Measurements from ENCODE around the gene RFLNA. TPM values are rescaled to one million over a fixed set of nuclear protein-coding genes. Genes with fewer than 3 reads are reported as not detected.

The RFLNA gene, protein sequence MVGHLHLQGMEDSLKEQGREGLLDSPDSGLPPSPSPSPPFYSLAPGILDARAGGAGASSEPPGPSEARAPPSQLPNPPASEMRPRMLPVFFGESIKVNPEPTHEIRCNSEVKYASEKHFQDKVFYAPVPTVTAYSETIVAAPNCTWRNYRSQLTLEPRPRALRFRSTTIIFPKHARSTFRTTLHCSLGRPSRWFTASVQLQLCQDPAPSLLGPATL
- 1 to 10 TPM in 1 of 4 donors, under 1 TPM in 2, not detected in 1; 0.38 to 1.2 (median 0.91) TPM for total RNA-seq

DNA sequence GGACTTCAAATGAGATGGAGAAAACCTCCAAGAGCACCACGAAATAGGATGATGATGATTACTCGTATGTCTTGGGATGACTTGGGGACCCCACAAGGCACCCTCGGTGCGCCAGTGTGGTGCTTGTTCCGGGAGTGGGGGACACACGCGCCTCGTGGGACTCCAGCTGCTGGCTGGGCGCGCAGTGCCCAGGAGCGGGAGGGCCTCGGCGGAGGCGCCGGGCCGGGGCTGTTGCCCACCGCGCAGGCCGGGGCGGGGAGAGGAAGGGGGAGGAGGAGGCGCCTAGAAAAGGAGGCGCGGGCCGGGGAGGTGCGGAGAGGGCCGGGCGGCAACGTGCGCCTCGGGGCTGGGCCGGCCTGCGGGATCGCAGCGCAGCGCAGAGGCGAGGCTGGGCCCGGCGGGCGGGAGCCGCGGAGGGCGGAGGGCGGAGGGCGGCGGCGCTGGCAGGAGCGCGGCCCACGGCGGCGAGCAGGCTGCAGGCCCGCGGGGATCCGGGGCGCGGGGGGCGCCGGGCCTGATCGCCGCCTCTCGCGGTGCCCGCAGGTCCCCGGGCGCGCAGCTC lies at the start of gene RFLNA:
Gene RFLNA, plus strand, starts transcription at position 314 of the 562 bp plus-strand sequence. CDS start 337 bp downstream, outside the sequence.
- Histone ChIP-seq H3K27ac (no peak within 1 kb of the TSS), H3K4me1 (peaks cover 23% of the 10 kb centered on the region), H3K36me3 (no peaks in the 10 kb centered on the region), H3K27me3 (peaks cover 26% of the 10 kb centered on the region), H3K9me3 (no peaks in the 10 kb centered on the region), H3K4me3 (peak within 1 kb of the TSS; percentile 47)
- no peak for DNase-seq (ENCODE audit: low spot score in 2 of 2)
- no peak for TF ChIP-seq POLR2A (IDR thresholded peaks at IDR 0.05)
- TF ChIP-seq POLR2AphosphoS5 (IDR thresholded peaks at IDR 0.05): no peak
- TF ChIP-seq, protein P1, sequence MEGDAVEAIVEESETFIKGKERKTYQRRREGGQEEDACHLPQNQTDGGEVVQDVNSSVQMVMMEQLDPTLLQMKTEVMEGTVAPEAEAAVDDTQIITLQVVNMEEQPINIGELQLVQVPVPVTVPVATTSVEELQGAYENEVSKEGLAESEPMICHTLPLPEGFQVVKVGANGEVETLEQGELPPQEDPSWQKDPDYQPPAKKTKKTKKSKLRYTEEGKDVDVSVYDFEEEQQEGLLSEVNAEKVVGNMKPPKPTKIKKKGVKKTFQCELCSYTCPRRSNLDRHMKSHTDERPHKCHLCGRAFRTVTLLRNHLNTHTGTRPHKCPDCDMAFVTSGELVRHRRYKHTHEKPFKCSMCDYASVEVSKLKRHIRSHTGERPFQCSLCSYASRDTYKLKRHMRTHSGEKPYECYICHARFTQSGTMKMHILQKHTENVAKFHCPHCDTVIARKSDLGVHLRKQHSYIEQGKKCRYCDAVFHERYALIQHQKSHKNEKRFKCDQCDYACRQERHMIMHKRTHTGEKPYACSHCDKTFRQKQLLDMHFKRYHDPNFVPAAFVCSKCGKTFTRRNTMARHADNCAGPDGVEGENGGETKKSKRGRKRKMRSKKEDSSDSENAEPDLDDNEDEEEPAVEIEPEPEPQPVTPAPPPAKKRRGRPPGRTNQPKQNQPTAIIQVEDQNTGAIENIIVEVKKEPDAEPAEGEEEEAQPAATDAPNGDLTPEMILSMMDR (IDR thresholded peaks at IDR 0.05): no peak
- no peak for TF ChIP-seq EP300 (IDR thresholded peaks at IDR 0.05)
- WGBS: 20% methylated on average over 3 of the region's 66 CpGs

DNA sequence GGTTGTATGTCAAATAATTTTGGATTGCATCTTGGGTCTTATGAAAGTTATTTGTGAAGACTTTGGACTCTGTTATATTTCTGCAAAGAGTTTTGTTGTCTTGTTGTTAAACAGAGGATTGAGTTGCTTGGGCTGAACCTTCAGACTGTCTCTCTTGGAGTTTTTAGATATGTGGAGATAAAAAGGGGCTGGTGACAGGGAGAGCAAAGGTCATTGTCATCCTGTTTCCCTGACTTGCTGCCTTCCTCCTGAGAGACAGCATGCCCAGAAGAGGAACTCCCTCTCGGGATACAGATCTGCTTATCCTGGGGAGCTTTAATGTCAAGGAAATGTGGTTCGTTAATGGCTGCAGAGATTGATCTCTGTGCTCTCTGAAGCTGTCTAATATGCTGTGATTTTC lies 47.6 kb upstream of the RFLNA start:
- Histone ChIP-seq H3K9me3 (no peaks in the 10 kb centered on the region), H3K36me3 (no peaks in the 10 kb centered on the region), H3K4me3 (no peak overlapping the region), H3K27me3 (no peaks in the 10 kb centered on the region), H3K4me1 (peaks cover 7% of the 10 kb centered on the region), H3K27ac (no peak overlapping the region)
- no peak for DNase-seq (ENCODE audit: low spot score in 2 of 2)
- TF ChIP-seq POLR2AphosphoS5 (IDR thresholded peaks at IDR 0.05) (no peak), EP300 (IDR thresholded peaks at IDR 0.05) (no peak), POLR2A (IDR thresholded peaks at IDR 0.05) (no peak)
- TF ChIP-seq, protein P1 (IDR thresholded peaks at IDR 0.05): no peak
- WGBS: 79% methylated on average over 2 of the region's 2 CpGs

DNA sequence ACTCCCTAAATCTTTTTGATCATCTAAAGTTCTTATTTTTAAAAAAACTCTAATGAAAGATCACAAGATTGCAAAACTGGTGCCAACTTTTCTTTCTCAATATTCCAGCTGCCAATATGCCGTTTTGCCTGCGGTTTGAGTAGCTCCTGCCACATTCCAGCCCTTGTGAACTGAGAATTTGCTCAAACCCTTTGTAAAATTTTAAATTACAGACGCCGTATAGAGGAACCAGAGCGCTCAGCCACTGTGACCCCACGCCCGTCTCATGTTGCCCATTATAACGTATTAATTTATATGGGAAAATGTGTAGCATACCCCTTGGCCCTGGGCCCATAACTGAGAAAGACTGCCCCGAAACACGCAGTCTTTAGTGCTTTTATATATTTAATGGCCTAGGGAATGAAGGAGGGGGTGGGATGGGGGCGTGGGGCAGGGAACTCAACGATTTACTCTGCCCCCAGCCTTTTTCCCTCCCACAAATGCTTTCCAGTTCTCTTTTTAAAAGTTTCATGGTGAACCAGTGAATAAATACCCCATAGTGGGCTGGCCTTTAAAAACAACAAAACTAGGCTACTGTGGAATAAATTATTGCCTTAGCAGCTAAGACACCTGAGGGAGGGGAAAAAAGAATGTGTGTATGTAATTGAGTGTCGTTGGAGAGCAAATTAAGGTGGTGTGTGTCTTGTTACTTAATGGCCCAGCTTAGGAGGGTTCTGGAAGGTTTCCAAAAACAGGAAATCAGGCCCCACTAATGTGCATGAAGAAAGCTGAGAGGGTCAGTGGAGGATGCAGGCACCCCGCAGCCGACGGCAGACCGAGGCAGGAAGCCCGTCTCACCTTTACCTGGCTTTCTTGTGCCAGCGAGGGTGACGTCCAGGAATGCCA lies 45.7 kb upstream of the RFLNA start:
- no peak for DNase-seq (ENCODE audit: low spot score in 2 of 2)
- Histone ChIP-seq H3K27ac (no peak overlapping the region), H3K4me3 (no peak overlapping the region), H3K36me3 (no peaks in the 10 kb centered on the region), H3K27me3 (peaks cover 3% of the 10 kb centered on the region), H3K4me1 (peaks cover 7% of the 10 kb centered on the region), H3K9me3 (no peaks in the 10 kb centered on the region)
- TF ChIP-seq POLR2A (IDR thresholded peaks at IDR 0.05): no peak
- no peak for TF ChIP-seq POLR2AphosphoS5 (IDR thresholded peaks at IDR 0.05)
- TF ChIP-seq, protein P1 (IDR thresholded peaks at IDR 0.05): no peak
- TF ChIP-seq EP300 (IDR thresholded peaks at IDR 0.05): no peak
- 38% methylated on average over 20 of the region's 20 CpGs for WGBS

DNA sequence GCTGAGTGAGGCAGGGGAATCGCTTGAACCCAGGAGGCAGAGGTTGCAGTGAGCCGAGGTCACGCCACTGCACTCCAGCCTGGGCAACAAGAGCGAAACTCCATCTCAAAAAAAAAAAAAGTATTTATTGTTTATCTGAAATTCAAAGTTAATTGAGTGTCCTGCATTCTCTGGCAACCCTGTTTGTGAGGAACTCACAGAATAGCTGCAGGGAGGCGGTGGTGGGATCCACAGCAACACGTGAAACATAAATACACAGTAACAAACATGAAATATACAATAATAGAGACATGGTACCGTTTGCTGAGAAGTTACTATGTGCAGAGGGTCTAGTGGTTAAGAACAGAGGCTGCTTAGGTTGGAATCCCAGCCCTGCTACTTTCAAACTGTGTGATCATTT lies 43.7 kb upstream of the RFLNA start:
- DNase-seq (ENCODE audit: low spot score in 2 of 2): no peak
- WGBS: 90% methylated on average over 7 of the region's 7 CpGs
- Histone ChIP-seq H3K27me3 (peaks cover 12% of the 10 kb centered on the region), H3K4me1 (peaks cover 7% of the 10 kb centered on the region), H3K4me3 (no peak overlapping the region), H3K9me3 (no peaks in the 10 kb centered on the region), H3K27ac (no peak overlapping the region), H3K36me3 (no peaks in the 10 kb centered on the region)
- TF ChIP-seq EP300 (IDR thresholded peaks at IDR 0.05): no peak
- TF ChIP-seq POLR2A (IDR thresholded peaks at IDR 0.05): no peak
- TF ChIP-seq, protein P1 (IDR thresholded peaks at IDR 0.05): no peak
- no peak for TF ChIP-seq POLR2AphosphoS5 (IDR thresholded peaks at IDR 0.05)

DNA sequence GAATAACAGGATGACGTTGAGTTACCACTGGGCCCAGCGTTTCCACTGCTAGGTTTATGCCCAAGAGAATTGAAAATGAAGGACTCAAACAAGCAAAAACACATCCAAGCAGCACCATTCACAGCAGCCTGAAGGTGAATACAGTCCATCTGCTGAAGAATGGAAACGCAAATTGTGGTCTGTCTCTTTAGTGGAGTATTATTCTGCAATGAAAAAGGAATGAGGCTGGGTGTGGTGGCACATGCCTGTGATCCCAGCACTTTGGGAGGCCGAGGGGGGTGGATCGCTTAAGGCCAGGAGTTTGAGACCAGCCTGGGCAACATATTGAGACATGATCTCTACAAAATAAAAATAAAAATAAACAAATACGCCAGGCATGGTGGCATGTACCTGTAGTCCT lies 41.9 kb upstream of the RFLNA start:
- no peak for DNase-seq (ENCODE audit: low spot score in 2 of 2)
- Histone ChIP-seq H3K27ac (no peak overlapping the region), H3K36me3 (no peaks in the 10 kb centered on the region), H3K27me3 (peaks cover 23% of the 10 kb centered on the region), H3K4me1 (peaks cover 7% of the 10 kb centered on the region), H3K4me3 (no peak overlapping the region), H3K9me3 (no peaks in the 10 kb centered on the region)
- WGBS: 95% methylated on average over 6 of the region's 6 CpGs
- TF ChIP-seq EP300 (IDR thresholded peaks at IDR 0.05) (no peak), POLR2A (IDR thresholded peaks at IDR 0.05) (no peak), POLR2AphosphoS5 (IDR thresholded peaks at IDR 0.05) (no peak)
- TF ChIP-seq, protein P1 (IDR thresholded peaks at IDR 0.05): no peak

Measured in suprapubic skin (tissue), 4 donors.